H9 (cell line): ENCODE data around the gene SASH3. TPM values are rescaled to one million over a fixed set of nuclear protein-coding genes. Genes with fewer than 3 reads are reported as not detected.

ENCODE experiments used
- DNase-seq: peaks from one replicate; pipeline ENCODE4 v3.0.0-alpha.2; 2017
- H2AFZ ChIP-seq: one replicate; pipeline ENCODE4 v1.6.1; 2013; ENCODE audit warnings: mild to moderate bottlenecking, low read length, control low read depth, moderate library complexity
- H2AK5ac ChIP-seq: 2 replicates; pipeline ENCODE4 v1.6.1; 2013; ENCODE audit warnings: low read length, control low read depth, mixed read lengths; ENCODE audit not compliant: insufficient read length
- H2BK120ac ChIP-seq: one replicate; pipeline ENCODE4 v1.6.1; 2013; ENCODE audit warnings: low read depth, mild to moderate bottlenecking, low read length, control low read depth, inconsistent platforms; ENCODE audit not compliant: poor library complexity, severe bottlenecking
- H2BK12ac ChIP-seq: 2 replicates; pipeline ENCODE4 v1.6.1; 2013; ENCODE audit warnings: low read length, control low read depth, mixed read lengths, low read depth; ENCODE audit not compliant: insufficient read length
- H2BK15ac ChIP-seq: 2 replicates; pipeline ENCODE4 v1.6.1; 2013; ENCODE audit warnings: low read depth, low read length, control low read depth
- H2BK20ac ChIP-seq: one replicate; pipeline ENCODE4 v1.6.1; 2013; ENCODE audit warnings: low read depth, mild to moderate bottlenecking, low read length, control low read depth, inconsistent platforms; ENCODE audit not compliant: poor library complexity, severe bottlenecking
- H2BK5ac ChIP-seq: 2 replicates; pipeline ENCODE4 v1.6.1; 2013; ENCODE audit warnings: low read length, control low read depth, mixed read lengths; ENCODE audit not compliant: insufficient read length
- H3K14ac ChIP-seq: 2 replicates; pipeline ENCODE4 v1.6.1; 2013; ENCODE audit warnings: low read length, control low read depth; ENCODE audit not compliant: insufficient read depth
- H3K18ac ChIP-seq: 2 replicates; pipeline ENCODE4 v1.6.1; 2013; ENCODE audit warnings: low read depth, mild to moderate bottlenecking, mixed read lengths, low read length, control low read depth; ENCODE audit not compliant: insufficient read length
- H3K23ac ChIP-seq: 2 replicates; pipeline ENCODE4 v1.6.1; 2013; ENCODE audit warnings: low read length, control low read depth, mixed read lengths, low read depth; ENCODE audit not compliant: insufficient read length
- H3K23me2 ChIP-seq: 2 replicates; pipeline ENCODE4 v1.6.1; 2013; ENCODE audit warnings: low read depth, mild to moderate bottlenecking, mixed read lengths, low read length, control low read depth; ENCODE audit not compliant: insufficient read length, poor library complexity, severe bottlenecking
- H3K27ac ChIP-seq: 2 replicates; pipeline ENCODE4 v1.5.1; 2013; ENCODE audit warnings: low read length, control low read depth, mixed read lengths, low read depth; ENCODE audit not compliant: insufficient read length
- H3K27me3 ChIP-seq: 2 replicates; pipeline ENCODE4 v1.6.1; 2013; ENCODE audit warnings: low read length, control low read depth, inconsistent platforms; ENCODE audit not compliant: insufficient read depth
- H3K4ac ChIP-seq: 2 replicates; pipeline ENCODE4 v1.6.1; 2013; ENCODE audit warnings: low read depth, mild to moderate bottlenecking, control low read depth, inconsistent platforms, low read length, moderate library complexity
- H3K4me1 ChIP-seq: 2 replicates; pipeline ENCODE4 v1.6.1; 2013; ENCODE audit warnings: low read length, control low read depth, inconsistent platforms; ENCODE audit not compliant: insufficient read depth
- H3K4me2 ChIP-seq: 2 replicates; pipeline ENCODE4 v1.6.1; 2013; ENCODE audit warnings: low read length, control low read depth, mixed read lengths; ENCODE audit not compliant: insufficient read length, insufficient read depth
- H3K56ac ChIP-seq: 2 replicates; pipeline ENCODE4 v1.6.1; 2013; ENCODE audit warnings: low read depth, mild to moderate bottlenecking, mixed read lengths, low read length, control low read depth; ENCODE audit not compliant: insufficient read length
- H3K79me1 ChIP-seq: 2 replicates; pipeline ENCODE4 v1.6.1; 2013; ENCODE audit warnings: low read depth, mild to moderate bottlenecking, moderate library complexity, low read length, control low read depth, inconsistent platforms; ENCODE audit not compliant: insufficient read depth, poor library complexity, severe bottlenecking
- H3K79me2 ChIP-seq: 2 replicates; pipeline ENCODE4 v1.6.1; 2013; ENCODE audit warnings: low read length, control low read depth, inconsistent platforms; ENCODE audit not compliant: insufficient read depth
- H3K9ac ChIP-seq: 2 replicates; pipeline ENCODE4 v1.6.1; 2013; ENCODE audit warnings: low read length, control low read depth, mixed read lengths; ENCODE audit not compliant: insufficient read length; ENCODE audit errors: extremely low read depth
- H3K9me3 ChIP-seq: one replicate; pipeline ENCODE4 v1.6.1; 2013; ENCODE audit warnings: low read depth, low read length, inconsistent platforms; ENCODE audit not compliant: control insufficient read depth
- H3T11ph ChIP-seq: one replicate; pipeline ENCODE4 v1.6.1; 2013; ENCODE audit warnings: mild to moderate bottlenecking, low read length, control low read depth, inconsistent platforms
- H4K20me1 ChIP-seq: one replicate; pipeline ENCODE4 v1.6.1; 2013; ENCODE audit not compliant: control insufficient read depth, insufficient read length, insufficient read depth
- H4K5ac ChIP-seq: 2 replicates; pipeline ENCODE4 v1.6.1; 2013; ENCODE audit warnings: low read depth, mild to moderate bottlenecking, mixed read lengths, low read length, control low read depth; ENCODE audit not compliant: insufficient read length
- H4K8ac ChIP-seq: replicated peaks from 2 replicates; pipeline ENCODE4 v1.6.1; 2013; ENCODE audit warnings: low read length, control low read depth, mixed read lengths, low read depth; ENCODE audit not compliant: insufficient read length
- H4K91ac ChIP-seq: 2 replicates; pipeline ENCODE4 v1.6.1; 2013; ENCODE audit warnings: low read depth, mild to moderate bottlenecking, moderate library complexity, mixed read lengths, low read length, control low read depth; ENCODE audit not compliant: insufficient read length
- H3K27ac Mint-ChIP-seq, 3 experiments: 2 replicates in 2 of 3; 3 replicates in 1 of 3; pipeline ENCODE4 v1.8.0; 2020 to 2021; ENCODE audit warnings: mixed read lengths in 3 of 3, mild to moderate bottlenecking in 1 of 3, moderate library complexity in 1 of 3
- H3K27me3 Mint-ChIP-seq: 2 replicates; pipeline ENCODE4 v1.8.0; 2021; ENCODE audit warnings: low read depth, mild to moderate bottlenecking, moderate library complexity, mixed read lengths
- H3K36me3 Mint-ChIP-seq, 3 experiments: 2 replicates in 2 of 3; 3 replicates in 1 of 3; pipeline ENCODE4 v1.8.0; 2020 to 2021; ENCODE audit warnings: low read depth in 3 of 3, mixed read lengths in 3 of 3; ENCODE audit not compliant: insufficient read depth in 1 of 3
- H3K4me1 Mint-ChIP-seq, 2 experiments: 2 replicates each; pipeline ENCODE4 v1.8.0; 2020; ENCODE audit warnings: mixed read lengths in 2 of 2
- H3K4me3 Mint-ChIP-seq, 2 experiments: 2 replicates in 1 of 2; 3 replicates in 1 of 2; pipeline ENCODE4 v1.8.0; 2020 to 2021; ENCODE audit warnings: mild to moderate bottlenecking in 2 of 2, mixed read lengths in 2 of 2, moderate library complexity in 1 of 2
- H3K9me3 Mint-ChIP-seq, 2 experiments: 2 replicates in 1 of 2; 3 replicates in 1 of 2; pipeline ENCODE4 v1.8.0; 2020; ENCODE audit warnings: mild to moderate bottlenecking in 2 of 2, mixed read lengths in 2 of 2, moderate library complexity in 1 of 2
- CTCF ChIP-seq: fragments of 200-600 bp; sonication (generic); conservative IDR thresholded peaks from 3 replicates; pipeline ENCODE4 v1.8.0; 2021; ENCODE audit warnings: antibody characterized with exemption, mild to moderate bottlenecking
- WGBS: extraction: QIAGEN DNeasy Blood & Tissue Kit; methylation state at CpG from one replicate; pipeline ENCODE4 v1.1.7; 2013; ENCODE audit warnings: missing lambda C conversion rate, low lambda C conversion rate, mixed read lengths; ENCODE audit not compliant: insufficient read length; ENCODE audit errors: extremely low coverage; 5-methylcytosine and 5-hydroxymethylcytosine counted together
- total RNA-seq: library from RNA; stranded (reverse); gene quantifications from 2 replicates; pipeline ENCODE4 v1.2.1, GENCODE V29; 2021

Gene SASH3
- total RNA-seq, 1 experiment from 2014 or later, result not detected

GRCh38 chrX:129788527-129788926 lies 8.8 kb downstream of the SASH3 start:
- Mint-ChIP-seq H3K9me3 (peaks cover 0 to 63% of the 10 kb centered on the region in 2 experiments; a peak in 2 of 5 replicates), H3K4me1 (no peaks in the 10 kb centered on the region), H3K4me3 (no peak overlapping the region), H3K27ac (no peak overlapping the region), H3K27me3 (peaks cover 4% of the 10 kb centered on the region), H3K36me3 (peaks cover 0 to 6% (median 0%) of the 10 kb centered on the region in 3 experiments; a peak in 1 of 7 replicates)
- WGBS, result no CpG with 5 or more reads among the region's 6 CpGs
- H3K4me1 ChIP-seq, result no peaks in the 10 kb centered on the region
- no peak overlapping the region for H3K23ac ChIP-seq
- no peaks in the 10 kb centered on the region for H3K23me2 ChIP-seq
- H3T11ph ChIP-seq, result no peak overlapping the region
- H3K27ac ChIP-seq, result no peak overlapping the region
- H3K18ac ChIP-seq, result no peak overlapping the region
- H4K8ac ChIP-seq, result no peak overlapping the region
- no peak overlapping the region for H3K4ac ChIP-seq
- H2AFZ ChIP-seq, result no peak overlapping the region
- no peak overlapping the region for H2BK12ac ChIP-seq
- H3K9ac ChIP-seq, result no peak overlapping the region
- no peak for TF ChIP-seq CTCF
- H3K79me2 ChIP-seq, result no peaks in the 10 kb centered on the region
- H3K79me1 ChIP-seq, result no peaks in the 10 kb centered on the region
- no peak overlapping the region for H2BK20ac ChIP-seq
- no peaks in the 10 kb centered on the region for H4K20me1 ChIP-seq
- H3K27me3 ChIP-seq, result no peaks in the 10 kb centered on the region
- H2BK5ac ChIP-seq, result no peak overlapping the region
- H3K56ac ChIP-seq, result no peak overlapping the region
- H2BK15ac ChIP-seq, result no peak overlapping the region
- no peaks in the 10 kb centered on the region for H3K9me3 ChIP-seq
- no peak overlapping the region for H2BK120ac ChIP-seq
- no peak overlapping the region for H3K14ac ChIP-seq
- DNase-seq, result no peak
- no peak overlapping the region for H3K4me2 ChIP-seq
- no peak overlapping the region for H4K5ac ChIP-seq
- H4K91ac ChIP-seq, result no peak overlapping the region
- H2AK5ac ChIP-seq, result no peak overlapping the region
